Right cardiac atrium (tissue), 5 donors: Measurements from ENCODE around the gene BEX3. TPM values are rescaled to one million over a fixed set of nuclear protein-coding genes. Genes with fewer than 3 reads are reported as not detected.

Source experiments
- ATAC-seq, 2 donors: fragments of 200-7000 bp; cut with Tn5 transposase; one replicate each; pipeline versions ENCODE4 v1.8.0 to v1.9.1; 2020; ENCODE audit warnings: moderate library complexity in 2 of 2, mild to moderate bottlenecking in 1 of 2
- DNase-seq, 3 donors: peaks; one replicate each; pipeline ENCODE4 v3.0.0-alpha.2; 2020
- H3K27ac ChIP-seq: one replicate; pipeline ENCODE4 v1.5.1; 2013; ENCODE audit warnings: mild to moderate bottlenecking, low read length, control low read depth, moderate library complexity
- H3K27me3 ChIP-seq: one replicate; pipeline ENCODE4 v1.6.1; 2013; ENCODE audit not compliant: control insufficient read depth, insufficient read depth
- H3K4me1 ChIP-seq: one replicate; pipeline ENCODE4 v1.6.1; 2013; ENCODE audit warnings: low read length; ENCODE audit not compliant: control insufficient read depth, insufficient read depth
- H3K4me3 ChIP-seq: one replicate; pipeline ENCODE4 v1.5.1; 2013; ENCODE audit warnings: low read length, control low read depth
- H3K9me3 ChIP-seq: one replicate; pipeline ENCODE4 v1.6.1; 2013; ENCODE audit warnings: low read length; ENCODE audit not compliant: control insufficient read depth
- WGBS: extraction: QIAGEN DNeasy Blood & Tissue Kit; methylation state at CpG from one replicate; pipeline ENCODE4 v1.1.7; 2013; 5-methylcytosine and 5-hydroxymethylcytosine counted together
- intact Hi-C, 4 donors: fragments of 100-400 bp; cut with DNase I; formaldehyde crosslinking; loops; one replicate each; pipeline versions ENCODE4 v1.11.0 to v1.14.0; 2022 to 2023
- long read RNA-seq, 4 donors: library from polyadenylated mRNA; unstranded; transcript quantifications; one replicate each; pipeline ENCODE4 v2.0.0, GENCODE V29; 2020 to 2021
- polyA plus RNA-seq: library from polyadenylated mRNA; stranded (reverse); fragments of 200-250 nt; gene quantifications from one replicate; pipeline ENCODE4 v1.2.3, GENCODE V29; 2013
- total RNA-seq, 4 donors: library from RNA; stranded (reverse); fragmentation: NEBNext Ultra II Directional; extraction: Animal tissue kit (Norgen Biotek cat#: 25700); gene quantifications; one replicate each; pipeline ENCODE4 v1.2.1, GENCODE V29; 2021
- donor health status: healthy with polysubstance abuse.
- donor health status: DM: no; HTN: yes; CAD: no.
- donor health status: DM: no; HTN: no; CAD: no.
- donor health status: DM: no; HTN: yes; CAD: no; lungs with severe emphysema.
- donor health status: DM: yes; HTN: yes; CAD: no.

BEX3 gene
- total RNA-seq (100 to 1,000 TPM; 185 to 244 (median 213) TPM), polyA plus RNA-seq (305 TPM)
- long read RNA-seq, donor 1, transcript BEX3-201 (3 exons, 921 nt) = major isoform, 124 of 161 reads
- long read RNA-seq, donor 1, transcript BEX3-204 (3 exons, 913 nt) = minor isoform, 19 of 161 reads
- long read RNA-seq, donor 1, partial matches to known transcripts = 15 of 161 reads
- long read RNA-seq, donor 1, other reads (novel, unspliced or antisense) = 0 of 161 reads
- long read RNA-seq, donor 2, transcript BEX3-201 (3 exons, 921 nt) = major isoform, 88 of 113 reads
- long read RNA-seq, donor 2, transcript BEX3-204 (3 exons, 913 nt) = minor isoform, 14 of 113 reads
- long read RNA-seq, donor 2, partial matches to known transcripts = 0 of 113 reads
- long read RNA-seq, donor 2, other reads (novel, unspliced or antisense) = 9 of 113 reads
- long read RNA-seq, donor 3, transcript BEX3-201 (3 exons, 921 nt) = major isoform, 39 of 55 reads
- long read RNA-seq, donor 3, transcript BEX3-204 (3 exons, 913 nt) = minor isoform, 9 of 55 reads
- long read RNA-seq, donor 3, partial matches to known transcripts = 0 of 55 reads
- long read RNA-seq, donor 3, other reads (novel, unspliced or antisense) = 4 of 55 reads
- long read RNA-seq, donor 4, transcript BEX3-201 (3 exons, 921 nt) = major isoform, 93 of 112 reads
- long read RNA-seq, donor 4, transcript BEX3-204 (3 exons, 913 nt) = minor isoform, 9 of 112 reads
- long read RNA-seq, donor 4, partial matches to known transcripts = 2 of 112 reads
- long read RNA-seq, donor 4, other reads (novel, unspliced or antisense) = 8 of 112 reads

- ATAC-seq = peak; percentile 94 to 95
- intact Hi-C loops = no loop called here
- DNase-seq = peak; percentile 50 to 87 (median 85)
- no peaks in the 10 kb centered on the region for H3K27me3 ChIP-seq
- no peaks in the 10 kb centered on the region for H3K9me3 ChIP-seq
- no peaks in the 10 kb centered on the region for H3K4me1 ChIP-seq
- H3K27ac ChIP-seq = peak within 1 kb of the TSS; percentile 82
- WGBS = 4% methylated on average over 61 of the region's 62 CpGs
- H3K4me3 ChIP-seq = peak within 1 kb of the TSS; percentile 97
Measured at GRCh38 chrX:103376118-103376978, at the start of gene BEX3. Gene BEX3, plus strand, starts transcription at chrX:103376538. Its CDS starts 984 bp downstream, at chrX:103377522.

- Histone ChIP-seq H3K4me1 (no peaks in the 10 kb centered on the region), H3K9me3 (no peaks in the 10 kb centered on the region), H3K27me3 (no peaks in the 10 kb centered on the region), H3K27ac (no peak within 1 kb of the TSS), H3K4me3 (peak within 1 kb of the TSS; percentile 70)
- DNase-seq = peak in 1 of 3 donors; percentile 57
- intact Hi-C loops = no loop called here
- WGBS = 21% methylated on average over 11 of the region's 11 CpGs
- ATAC-seq = peak; percentile 77 to 88
Measured at GRCh38 chrX:103329991-103330390, 46.3 kb upstream of the BEX3 start, which contains the start of gene TCEAL7. Gene TCEAL7, plus strand, starts transcription at chrX:103330239. Its CDS starts 1,165 bp downstream, at chrX:103331404.

- no peak overlapping the region for H3K27ac ChIP-seq
- intact Hi-C loops = no loop called here
- DNase-seq (no peak), ATAC-seq (peak; percentile 45 to 57)
- no peaks in the 10 kb centered on the region for H3K27me3 ChIP-seq
- no peaks in the 10 kb centered on the region for H3K4me1 ChIP-seq
- 9% methylated on average over 21 of the region's 21 CpGs for WGBS
- H3K4me3 ChIP-seq = peak overlapping the region; percentile 70
- no peaks in the 10 kb centered on the region for H3K9me3 ChIP-seq
Measured at GRCh38 chrX:103330681-103331288, 45.6 kb upstream of the BEX3 start.

GRCh38 chrX:103338663-103339062 lies 37.7 kb upstream of the BEX3 start:
- WGBS = 57% methylated on average over 3 of the region's 3 CpGs
- ATAC-seq (no peak), DNase-seq (no peak)
- intact Hi-C loops = no loop called here
- Histone ChIP-seq H3K4me3 (no peak overlapping the region), H3K4me1 (no peaks in the 10 kb centered on the region), H3K9me3 (no peaks in the 10 kb centered on the region), H3K27ac (no peak overlapping the region), H3K27me3 (no peaks in the 10 kb centered on the region)

GRCh38 chrX:103343105-103343504 lies 33.2 kb upstream of the BEX3 start:
- peak in 1 of 3 donors; percentile 54 for DNase-seq

GRCh38 chrX:103344606-103345005 lies 31.7 kb upstream of the BEX3 start:
- no peak for DNase-seq
- WGBS = 54% methylated on average over 2 of the region's 2 CpGs
- intact Hi-C loops = loop anchor here in 3 of 4 donors (5.0 kb wide), 2 partner anchors 118 to 123 kb away; no protein-coding TSS in a partner anchor
- Histone ChIP-seq H3K4me1 (no peaks in the 10 kb centered on the region), H3K27me3 (no peaks in the 10 kb centered on the region), H3K4me3 (no peak overlapping the region), H3K27ac (no peak overlapping the region), H3K9me3 (no peaks in the 10 kb centered on the region)
- ATAC-seq = no peak

More at GRCh38 chrX:103343105-103343504, 33.2 kb upstream of the BEX3 start:
- H3K9me3 ChIP-seq = no peaks in the 10 kb centered on the region
- no peak for ATAC-seq
- no peak overlapping the region for H3K4me3 ChIP-seq
- H3K27me3 ChIP-seq = no peaks in the 10 kb centered on the region
- no peak overlapping the region for H3K27ac ChIP-seq
- H3K4me1 ChIP-seq = no peaks in the 10 kb centered on the region
- under 1% methylated on average over 2 of the region's 2 CpGs for WGBS
- intact Hi-C loops = loop anchor here (2.0 to 5.0 kb wide), 3 partner anchors 119 to 124 kb away; no protein-coding TSS in a partner anchor

GRCh38 chrX:103347682-103348397 lies 28.5 kb upstream of the BEX3 start:
- no peaks in the 10 kb centered on the region for H3K27me3 ChIP-seq
- WGBS = 48% methylated on average over 29 of the region's 29 CpGs
- H3K9me3 ChIP-seq = no peaks in the 10 kb centered on the region
- H3K27ac ChIP-seq = no peak overlapping the region
- no peak overlapping the region for H3K4me3 ChIP-seq
- DNase-seq = no peak
- intact Hi-C loops = no loop called here
- ATAC-seq = no peak
- H3K4me1 ChIP-seq = no peaks in the 10 kb centered on the region

GRCh38 chrX:103356130-103356798 lies 20.1 kb upstream of the BEX3 start, which contains the start of gene TCEAL9:
Gene TCEAL9, plus strand, starts transcription at chrX:103356506. Its CDS starts 1,179 bp downstream, at chrX:103357685.
- H3K27ac ChIP-seq = peak within 1 kb of the TSS; percentile 91
- ATAC-seq (peak; percentile 97), DNase-seq (peak; percentile 61 to 81 (median 77))
- H3K4me1 ChIP-seq = no peaks in the 10 kb centered on the region
- no peaks in the 10 kb centered on the region for H3K9me3 ChIP-seq
- H3K4me3 ChIP-seq = peak within 1 kb of the TSS; percentile 93
- H3K27me3 ChIP-seq = no peaks in the 10 kb centered on the region
- under 1% methylated on average over 18 of the region's 18 CpGs for WGBS
- intact Hi-C loops = no loop called here

GRCh38 chrX:103356858-103357257 lies 19.5 kb upstream of the BEX3 start:
- Histone ChIP-seq H3K4me3 (peak overlapping the region; percentile 93), H3K27me3 (no peaks in the 10 kb centered on the region), H3K4me1 (no peaks in the 10 kb centered on the region), H3K27ac (peak overlapping the region; percentile 91), H3K9me3 (no peaks in the 10 kb centered on the region)
- ATAC-seq = peak; percentile 85 to 88
- intact Hi-C loops = no loop called here
- whole genome bisulfite sequencing = under 1% methylated on average over 13 of the region's 13 CpGs
- peak in 2 of 3 donors; percentile 57 to 69 for DNase-seq
